DOHH2 (cell line): ENCODE measurements around the gene LRRIQ3.

ENCODE experiments used
- H3F3A ChIP-seq: fragments of 200-600 bp; sonication (generic), shearing (Covaris generic); 2 replicates; pipeline ENCODE4 v1.6.0; 2016; ENCODE audit warnings: antibody characterized with exemption, mild to moderate bottlenecking; ENCODE audit not compliant: control insufficient read depth, insufficient read depth
- H3K27ac ChIP-seq: fragments of 200-600 bp; sonication (generic); 2 replicates; pipeline ENCODE4 v1.5.1; 2014; ENCODE audit warnings: low read depth, mild to moderate bottlenecking, low read length, moderate library complexity
- H3K27me3 ChIP-seq: fragments of 200-600 bp; sonication (generic); 2 replicates; pipeline ENCODE4 v1.6.1; 2014; ENCODE audit warnings: mild to moderate bottlenecking, low read length, mixed read lengths; ENCODE audit not compliant: control insufficient read depth
- H3K36me3 ChIP-seq: fragments of 200-600 bp; sonication (generic); 2 replicates; pipeline ENCODE4 v1.6.1; 2014; ENCODE audit warnings: mild to moderate bottlenecking, low read length, moderate library complexity, mixed read lengths; ENCODE audit not compliant: control insufficient read depth
- H3K4me1 ChIP-seq: fragments of 200-600 bp; sonication (generic); 2 replicates; pipeline ENCODE4 v1.6.1; 2014; ENCODE audit warnings: mild to moderate bottlenecking, low read length, mixed read lengths; ENCODE audit not compliant: control insufficient read depth
- H3K4me2 ChIP-seq: fragments of 200-600 bp; sonication (generic); 2 replicates; pipeline ENCODE4 v1.6.0; 2014; ENCODE audit warnings: mild to moderate bottlenecking, low read length, moderate library complexity
- H3K4me3 ChIP-seq: fragments of 200-600 bp; sonication (generic); 2 replicates; pipeline ENCODE4 v1.5.1; 2014; ENCODE audit warnings: mild to moderate bottlenecking, low read length, mixed read lengths
- H3K79me2 ChIP-seq: fragments of 200-600 bp; sonication (generic); 2 replicates; pipeline ENCODE4 v1.6.1; 2014; ENCODE audit warnings: mild to moderate bottlenecking, low read length, mixed read lengths; ENCODE audit not compliant: control insufficient read depth
- H3K9me2 ChIP-seq: fragments of 200-600 bp; sonication (generic); replicated peaks from 2 replicates; pipeline ENCODE4 v1.6.1; 2014; ENCODE audit warnings: mild to moderate bottlenecking, low read length, mixed read lengths; ENCODE audit not compliant: control insufficient read depth
- H3K9me3 ChIP-seq: fragments of 200-600 bp; sonication (generic); 2 replicates; pipeline ENCODE4 v1.6.1; 2014; ENCODE audit warnings: antibody characterized with exemption, low read length, mixed read lengths; ENCODE audit not compliant: control insufficient read depth, insufficient read depth
- H4K20me1 ChIP-seq: fragments of 200-600 bp; sonication (generic); 2 replicates; pipeline ENCODE4 v1.6.0; 2014; ENCODE audit warnings: low read depth, mild to moderate bottlenecking, antibody characterized with exemption, low read length, moderate library complexity; ENCODE audit not compliant: control insufficient read depth, insufficient read depth
- CTCF ChIP-seq: fragments of 200-600 bp; sonication (generic); IDR thresholded peaks from one replicate; pipeline ENCODE4 v1.5.1; 2014; ENCODE audit warnings: antibody characterized with exemption, mild to moderate bottlenecking, low read depth, low read length; ENCODE audit not compliant: poor library complexity, severe bottlenecking
- EZH2phosphoT487 ChIP-seq: fragments of 200-600 bp; sonication (generic); IDR thresholded peaks from 2 replicates; pipeline ENCODE4 v1.6.1; 2017; ENCODE audit warnings: borderline replicate concordance, mild to moderate bottlenecking, antibody characterized with exemption, low read length, moderate library complexity, mixed read lengths

The LRRIQ3 gene

GRCh38 chr1:73980324-73981040 is 217.5 kb downstream of the LRRIQ3 start:
- Histone ChIP-seq H3K27me3 (no peaks in the 10 kb centered on the region), H3K36me3 (no peaks in the 10 kb centered on the region), H3K4me1 (no peaks in the 10 kb centered on the region), H3K9me2 (no peaks in the 10 kb centered on the region), H3K4me3 (no peak overlapping the region), H3K4me2 (no peak overlapping the region), H3K79me2 (no peaks in the 10 kb centered on the region), H3K9me3 (no peaks in the 10 kb centered on the region), H3K27ac (no peak overlapping the region), H4K20me1 (no peaks in the 10 kb centered on the region), H3F3A (no peaks in the 10 kb centered on the region)
- TF ChIP-seq EZH2phosphoT487 (no peak), CTCF (no peak)

GRCh38 chr1:73979684-73980083 is 218.3 kb downstream of the LRRIQ3 start:
- Histone ChIP-seq H3K4me2 (no peak overlapping the region), H3K79me2 (no peaks in the 10 kb centered on the region), H3K36me3 (no peaks in the 10 kb centered on the region), H3F3A (no peaks in the 10 kb centered on the region), H3K9me2 (no peaks in the 10 kb centered on the region), H3K27ac (no peak overlapping the region), H3K4me1 (no peaks in the 10 kb centered on the region), H3K9me3 (no peaks in the 10 kb centered on the region), H3K4me3 (no peak overlapping the region), H3K27me3 (no peaks in the 10 kb centered on the region), H4K20me1 (no peaks in the 10 kb centered on the region)
- TF ChIP-seq EZH2phosphoT487 (no peak), CTCF (no peak)

DNA sequence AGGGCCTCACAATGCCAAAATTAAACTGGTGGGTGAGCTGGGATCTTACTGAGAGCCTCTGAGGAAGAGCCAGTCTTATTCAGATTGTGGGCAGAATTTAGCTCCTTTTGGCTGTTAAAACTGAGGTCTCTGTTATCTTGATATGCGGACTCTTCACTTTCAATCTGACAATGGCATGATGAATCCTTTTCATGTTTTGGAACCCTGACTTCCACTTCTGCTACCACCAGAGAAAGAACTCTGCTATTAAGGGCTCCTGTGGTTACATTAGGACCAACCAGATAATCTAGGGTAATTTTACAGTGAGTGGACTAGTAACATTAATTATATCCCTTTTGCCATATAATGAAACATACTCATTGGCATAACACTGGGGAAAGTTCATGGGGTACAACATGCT is 219.0 kb downstream of the LRRIQ3 start:
- Histone ChIP-seq H3K27me3 (no peaks in the 10 kb centered on the region), H3K79me2 (no peaks in the 10 kb centered on the region), H4K20me1 (no peaks in the 10 kb centered on the region), H3K9me2 (no peaks in the 10 kb centered on the region), H3K4me1 (no peaks in the 10 kb centered on the region), H3K4me3 (no peak overlapping the region), H3K4me2 (no peak overlapping the region), H3K27ac (no peak overlapping the region), H3F3A (no peaks in the 10 kb centered on the region), H3K36me3 (no peaks in the 10 kb centered on the region), H3K9me3 (no peaks in the 10 kb centered on the region)
- no peak for TF ChIP-seq CTCF
- no peak for TF ChIP-seq EZH2phosphoT487
